ENCODE data around the gene BICDL1. TPM values are rescaled to one million over a fixed set of nuclear protein-coding genes. Genes with fewer than 3 reads are reported as not detected.

BICDL1 gene
- total RNA-seq, 1 donor from 2014 or later, result 25.4 TPM

- no peak for DNase-seq
Observed at GRCh38 chr12:120055231-120056000, 66.4 kb downstream of the BICDL1 start.

DNA sequence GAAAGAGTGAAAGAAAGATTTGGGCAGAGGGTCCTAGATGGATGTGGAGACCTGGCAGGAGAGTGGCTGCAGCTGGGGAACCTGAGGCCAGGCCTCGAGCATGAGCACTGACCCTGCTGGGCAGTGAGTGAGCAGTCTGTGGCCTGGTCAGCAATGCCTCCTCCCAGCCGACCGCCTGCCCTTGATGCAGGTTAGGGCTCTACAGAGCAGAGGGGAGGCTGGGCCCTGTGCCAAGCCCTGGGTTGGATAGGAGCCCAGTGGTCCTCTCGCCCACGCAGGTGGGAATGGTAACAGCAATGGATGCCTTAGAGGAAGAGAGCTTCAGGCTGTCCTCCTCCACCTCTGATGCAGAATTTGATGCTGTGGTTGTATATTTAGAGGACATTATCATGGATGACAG, 67.7 kb downstream of the BICDL1 start:
- no peak for DNase-seq

GRCh38 chr12:120060196-120060595, 71.2 kb downstream of the BICDL1 start:
- DNase-seq, result no peak

DNA sequence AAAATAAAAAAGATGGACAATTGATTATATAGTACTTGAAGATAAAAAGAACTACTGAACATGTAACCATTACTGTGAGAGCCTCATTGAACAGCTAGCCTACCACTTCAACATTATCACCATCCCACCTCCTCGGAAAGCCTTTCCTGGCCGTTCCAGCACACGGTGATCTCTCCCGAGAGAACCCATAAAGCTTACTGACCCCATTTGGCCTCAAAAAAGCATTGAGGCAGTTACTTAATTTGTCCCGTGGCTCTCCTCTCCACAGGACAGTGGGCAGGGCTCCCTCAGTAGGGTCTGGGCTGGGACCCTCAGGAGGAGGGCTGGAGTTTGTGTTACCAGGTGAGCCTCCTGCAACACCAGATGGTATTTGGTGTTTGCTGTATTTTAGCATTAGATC, 71.7 kb downstream of the BICDL1 start:
- DNase-seq, result no peak

DNA sequence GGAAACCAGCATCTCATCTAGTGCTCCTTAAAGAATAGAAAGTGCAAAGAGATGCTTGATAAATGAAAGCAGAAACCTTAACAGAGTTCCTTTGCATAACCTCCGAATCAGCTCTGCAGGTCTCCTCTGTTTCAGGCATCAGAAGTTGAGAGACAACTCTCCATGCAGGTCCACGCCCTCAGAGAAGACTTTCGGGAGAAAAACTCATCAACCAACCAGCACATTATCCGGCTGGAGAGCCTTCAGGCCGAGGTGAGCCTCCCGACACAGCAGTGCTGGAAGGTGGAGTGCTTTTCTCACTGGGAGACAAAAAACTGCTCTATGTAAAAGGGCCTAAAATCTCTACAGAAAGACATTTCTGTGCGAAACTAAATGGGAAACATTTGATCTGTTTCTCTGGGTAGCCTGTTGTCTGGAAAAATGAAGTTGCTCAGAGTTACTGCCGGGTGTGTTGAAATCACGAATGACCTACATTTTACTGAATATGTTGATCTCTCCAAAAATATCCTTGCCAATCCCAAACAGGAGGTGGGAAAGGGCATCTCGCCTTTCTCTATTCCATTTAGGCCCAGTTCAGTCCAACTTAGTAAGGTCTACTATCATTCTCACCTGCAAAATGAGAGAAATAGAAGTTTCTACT, 72.7 kb downstream of the BICDL1 start:
- no peak for DNase-seq

GRCh38 chr12:120062976-120063579, 74.0 kb downstream of the BICDL1 start:
- DNase-seq, result no peak

DNA sequence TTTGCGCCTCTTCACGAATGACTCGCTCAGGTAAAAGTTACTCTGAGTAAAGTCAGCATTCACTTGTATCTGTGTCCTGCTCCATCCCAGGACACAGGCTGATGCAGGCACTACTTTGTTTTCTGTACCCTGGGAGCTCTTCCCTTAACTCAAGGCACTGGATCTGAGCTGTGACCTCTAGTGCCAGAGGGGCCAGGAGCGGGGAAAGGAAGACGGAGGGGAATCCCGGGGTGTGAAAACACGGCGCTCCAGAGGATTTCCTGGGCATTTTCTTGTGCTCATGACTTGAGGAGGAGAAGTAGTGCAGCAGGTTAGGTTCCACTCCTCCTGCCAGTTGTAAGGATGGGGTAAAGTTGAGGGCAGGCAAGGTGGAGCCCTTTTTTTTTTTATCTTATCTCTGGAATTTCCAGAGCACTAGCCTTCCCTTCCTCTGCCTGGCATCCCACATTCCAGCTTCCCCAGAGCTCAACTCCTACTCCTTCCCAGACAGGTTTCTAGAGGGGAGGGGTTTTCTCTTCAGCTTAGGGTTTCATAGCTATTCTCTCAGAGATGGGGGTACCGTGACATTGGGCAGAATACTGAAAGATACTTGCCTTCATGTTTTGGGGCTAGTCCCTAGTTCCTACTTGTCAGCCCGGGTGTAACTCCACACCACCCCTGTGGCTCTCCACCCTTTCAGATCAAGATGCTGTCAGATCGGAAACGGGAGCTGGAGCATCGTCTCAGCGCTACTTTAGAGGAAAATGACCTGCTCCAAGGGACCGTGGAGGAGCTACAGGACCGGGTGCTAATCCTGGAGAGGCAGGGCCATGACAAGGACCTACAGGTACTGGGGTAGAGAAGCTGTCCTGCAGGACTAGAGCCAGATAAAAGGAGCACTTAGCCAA, 75.3 kb downstream of the BICDL1 start:
- no peak for DNase-seq

- DNase-seq, result no peak
Observed at GRCh38 chr12:120065472-120065871, 76.4 kb downstream of the BICDL1 start.

- no peak for DNase-seq
Observed at GRCh38 chr12:120066341-120066740, 77.3 kb downstream of the BICDL1 start.

GRCh38 chr12:120067084-120067869, 78.2 kb downstream of the BICDL1 start:
- DNase-seq, result no peak

GRCh38 chr12:120067901-120068300, 78.9 kb downstream of the BICDL1 start:
- DNase-seq, result no peak

DNA sequence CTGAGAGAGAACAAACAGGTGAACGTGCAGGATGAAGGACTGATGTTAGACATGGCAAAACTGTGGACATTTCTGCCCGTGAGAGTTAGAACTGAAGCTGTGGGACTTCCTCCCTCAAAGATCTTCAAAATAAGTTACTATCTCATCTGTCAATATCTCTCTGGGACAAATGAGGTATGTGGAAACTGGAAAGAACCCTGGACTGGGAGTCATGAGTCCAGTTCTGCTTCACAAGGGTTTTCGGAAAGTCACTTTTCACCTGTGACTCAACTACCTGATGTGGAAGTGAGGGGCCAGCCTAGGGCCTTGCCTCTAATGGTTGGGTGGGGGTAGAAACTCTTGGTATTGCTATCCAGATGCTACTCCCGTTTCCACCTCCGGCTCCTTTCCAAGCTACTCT, 80.2 kb downstream of the BICDL1 start:
- DNase-seq, result no peak

DNA sequence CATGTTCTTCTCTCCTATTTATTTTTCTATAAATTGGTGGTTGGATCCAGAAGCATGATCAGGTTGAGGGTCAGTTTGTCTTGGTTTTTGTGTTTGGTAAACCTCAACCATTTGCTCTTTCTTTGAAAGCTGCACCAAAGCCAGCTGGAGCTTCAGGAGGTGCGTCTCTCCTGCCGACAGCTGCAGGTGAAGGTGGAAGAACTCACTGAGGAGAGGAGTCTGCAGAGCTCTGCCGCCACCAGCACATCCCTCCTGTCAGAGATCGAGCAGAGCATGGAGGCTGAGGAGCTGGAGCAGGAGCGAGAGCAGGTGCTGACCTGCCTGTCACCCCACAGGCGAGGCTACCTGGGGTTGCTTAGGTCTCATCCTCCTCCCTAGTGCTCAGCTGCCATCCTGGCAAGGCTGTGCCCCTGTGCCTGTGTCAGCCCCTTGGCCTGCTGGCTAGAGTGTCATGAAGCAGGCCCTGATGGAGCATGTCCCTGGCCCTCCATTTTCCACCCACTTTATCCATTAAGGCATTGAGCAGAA, 82.5 kb downstream of the BICDL1 start:
- no peak for DNase-seq

DNA sequence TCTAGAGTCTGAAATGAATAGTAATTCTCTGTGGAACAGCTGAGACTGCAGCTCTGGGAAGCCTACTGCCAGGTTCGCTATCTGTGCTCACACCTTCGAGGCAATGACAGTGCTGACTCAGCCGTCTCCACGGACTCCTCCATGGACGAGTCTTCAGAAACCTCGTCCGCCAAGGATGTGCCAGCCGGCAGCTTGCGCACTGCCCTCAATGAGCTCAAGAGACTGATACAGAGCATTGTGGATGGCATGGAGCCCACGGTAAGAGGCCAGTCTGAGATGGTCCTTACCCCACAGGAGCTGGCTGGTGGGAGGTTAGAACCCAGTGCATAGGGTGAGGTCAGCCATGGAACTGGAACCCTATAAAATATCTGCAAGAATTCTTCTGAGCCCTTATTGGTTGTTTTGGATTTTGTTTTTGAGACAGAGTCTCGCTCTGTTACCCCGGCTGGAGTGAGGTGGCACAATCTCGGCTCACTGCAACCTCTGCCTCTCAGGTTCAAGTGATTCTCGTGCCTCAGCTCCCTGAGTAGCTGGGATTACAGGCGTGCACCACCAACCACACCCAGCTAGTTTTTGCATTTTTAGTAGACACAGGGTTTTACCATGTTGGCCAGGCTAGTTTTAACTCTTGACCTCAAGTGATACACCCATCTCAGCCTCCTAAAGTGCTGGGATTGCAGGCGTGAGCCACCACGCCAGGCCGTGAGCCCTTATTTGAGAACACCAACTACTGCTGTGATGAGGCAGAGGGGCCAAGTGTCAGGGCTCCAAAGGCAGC, 83.6 kb downstream of the BICDL1 start:
- no peak for DNase-seq

- DNase-seq, result no peak
Observed at GRCh38 chr12:120075034-120075616, 86.1 kb downstream of the BICDL1 start.

DNA sequence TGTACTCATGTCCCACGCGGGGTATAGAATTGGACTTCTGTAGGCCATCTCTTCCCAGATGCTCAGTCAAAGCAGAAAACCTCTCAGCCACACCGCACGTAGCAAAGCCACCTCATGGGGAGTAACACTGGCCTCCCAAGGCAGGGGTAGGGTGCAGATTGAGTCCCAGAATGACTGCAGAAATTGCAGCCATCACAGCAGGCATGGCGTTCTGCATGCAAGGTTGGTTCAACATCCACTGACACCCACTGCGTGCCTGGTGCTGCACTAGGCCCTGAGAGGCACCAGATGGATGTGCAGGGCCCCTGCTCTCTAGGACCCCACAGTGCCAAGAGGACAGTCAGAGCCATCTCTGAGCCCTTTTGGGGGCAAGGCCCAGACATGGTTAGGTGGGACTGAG, 87.6 kb downstream of the BICDL1 start:
- DNase-seq, result no peak

GRCh38 chr12:120077260-120077659, 88.2 kb downstream of the BICDL1 start:
- DNase-seq, result no peak

- no peak for DNase-seq
Observed at GRCh38 chr12:120078868-120079267, 89.8 kb downstream of the BICDL1 start.

GRCh38 chr12:120079411-120080400, 90.7 kb downstream of the BICDL1 start:
- no peak for DNase-seq

Data from occipital lobe (tissue), 2 donors.